GM12878 (cell line): ENCODE results near the gene SFPQ. TPM values are rescaled to one million over a fixed set of nuclear protein-coding genes. Genes with fewer than 3 reads are reported as not detected.
"Not testable (repeated sequence)": the region's sequence is repeated elsewhere in the genome, so short reads cannot be mapped to it uniquely, and the experiment has no call there.

ENCODE experiments used
- ATAC-seq: fragments of 200-7000 bp; cut with Tn5 transposase; 3 replicates; pipeline ENCODE4 v1.9.1; 2020; ENCODE audit warnings: mild to moderate bottlenecking, moderate library complexity
- BruUV-seq: library from RNA; stranded (reverse); fragments of 400-500 nt; replicated peaks from 2 replicates; lab custom pipeline; 2021; lab: Mats Ljungman, UMichigan
- CTCF ChIA-PET: fragments of 300-600 bp; sonication (Branson Sonifier 250); formaldehyde crosslinking; extraction: SDS; loops from one replicate; lab custom pipeline; 2021; ENCODE audit warnings: inconsistent platforms; lab: Yijun Ruan, JAX
- POLR2A ChIA-PET: fragments of 350-600 bp; formaldehyde crosslinking; extraction: SDS; loops from one replicate; lab custom pipeline; 2021; ENCODE audit warnings: inconsistent platforms; lab: Charles Lee
- RAD21 ChIA-PET: fragments of 300-600 bp; sonication (Branson Sonifier 250); formaldehyde crosslinking; loops from one replicate; lab custom pipeline; 2023; ENCODE audit warnings: antibody characterized with exemption; ENCODE audit not compliant: unreplicated experiment; lab: Charles Lee
- SMC1A ChIA-PET: fragments of 300-600 bp; sonication (Branson Sonifier 250); formaldehyde crosslinking; loops from one replicate; lab custom pipeline; 2023; ENCODE audit not compliant: unreplicated experiment, uncharacterized antibody; lab: Charles Lee
- DNase-seq: peaks from one replicate; pipeline ENCODE4 v3.0.0-alpha.2; 2011; ENCODE audit warnings: low read depth, low spot score
- FAIRE-seq: peaks from 3 replicates; lab custom pipeline; 2011; peaks lifted over from hg19 to GRCh38; lab: Jason Lieb, UNC
- H2AFZ ChIP-seq: 2 replicates; pipeline ENCODE4 v1.6.0; 2011; ENCODE audit warnings: low read depth, low read length, control low read depth; ENCODE audit not compliant: control insufficient read depth
- H3K27ac ChIP-seq: 2 replicates; pipeline ENCODE4 v1.5.1; 2011; ENCODE audit warnings: control low read depth; ENCODE audit not compliant: control insufficient read depth, insufficient read depth
- H3K27me3 ChIP-seq, 2 experiments: replicated peaks in 1 of 2; 2 replicates each; pipeline versions ENCODE4 v1.6.0 to v1.6.1; 2011; ENCODE audit warnings: low read length in 1 of 2; ENCODE audit not compliant: control insufficient read depth in 2 of 2, insufficient read depth in 2 of 2
- H3K36me3 ChIP-seq, 2 experiments: 2 replicates each; pipeline ENCODE4 v1.5.1; 2011; ENCODE audit warnings: low read length in 1 of 2; ENCODE audit not compliant: control insufficient read depth in 2 of 2, insufficient read depth in 2 of 2
- H3K4me1 ChIP-seq: 2 replicates; pipeline ENCODE4 v1.6.1; 2011; ENCODE audit warnings: mild to moderate bottlenecking, low read length, moderate library complexity, mixed read lengths; ENCODE audit not compliant: control insufficient read depth, insufficient read depth
- H3K4me2 ChIP-seq: 2 replicates; pipeline ENCODE4 v1.6.0; 2011; ENCODE audit warnings: control low read depth; ENCODE audit not compliant: control insufficient read depth, insufficient read depth
- H3K4me3 ChIP-seq: fragments of 200-600 bp; sonication (generic); 2 replicates; pipeline ENCODE4 v1.5.1; 2016
- H3K79me2 ChIP-seq: 2 replicates; pipeline ENCODE4 v1.6.0; 2011; ENCODE audit warnings: low read length; ENCODE audit not compliant: control insufficient read depth, insufficient read depth
- H3K9ac ChIP-seq: 2 replicates; pipeline ENCODE4 v1.8.0; 2011; ENCODE audit warnings: low read length, control low read depth, mixed read lengths; ENCODE audit not compliant: control insufficient read depth, insufficient read depth
- H3K9me3 ChIP-seq: replicated peaks from 3 replicates; pipeline ENCODE4 v1.5.1; 2011; ENCODE audit warnings: mild to moderate bottlenecking, low read length; ENCODE audit not compliant: control insufficient read depth, insufficient read depth
- H4K20me1 ChIP-seq: 2 replicates; pipeline ENCODE4 v1.6.0; 2011; ENCODE audit not compliant: control insufficient read depth, insufficient read depth
- WGBS: methylation state at CpG from one replicate; pipeline ENCODE4 v1.1.6; 2016; ENCODE audit warnings: low lambda C conversion rate; ENCODE audit not compliant: insufficient replicate concordance, insufficient coverage; ENCODE audit errors: missing lambda C conversion rate; 5-methylcytosine and 5-hydroxymethylcytosine counted together
- in situ Hi-C: fragments of 300-500 bp; cut with MboI; formaldehyde crosslinking; loops from 9 replicates; pipeline ENCODE4 v1.14.3; 2018; ENCODE audit warnings: mixed read lengths
- intact Hi-C: fragments of 100-400 bp; cut with micrococcal nuclease; formaldehyde crosslinking; loops from one replicate; pipeline ENCODE4 v1.14.2; 2022; ENCODE audit not compliant: unreplicated experiment
- polyA plus RNA-seq, 11 experiments: library from polyadenylated mRNA; depleted of rRNA in 4 of 11; unstranded in 6 of 11; stranded (reverse) in 5 of 11; fragments of >200 nt; fragmentation: Nextera tagmentation in 4 of 11; fragmentation: Illumina TruSeq in 1 of 11; extraction: Ambion mirVana in 4 of 11; extraction: Trizol in 1 of 11; gene quantifications; 1 replicate in 1 of 11; 2 replicates in 10 of 11; pipeline versions ENCODE4 v1.2.1 to v1.2.3, GENCODE V29; 2011 to 2016; ENCODE audit warnings: inconsistent platforms in 2 of 11, missing spikeins in 2 of 11, low read depth in 1 of 11
- total RNA-seq, 4 experiments: library from RNA; depleted of rRNA in 3 of 4; stranded (reverse); fragments of >200 nt in 3 of 4; fragmentation: Illumina TruSeq in 1 of 4; extraction: Trizol in 1 of 4; gene quantifications; 2 replicates each; pipeline versions ENCODE4 v1.2.1 to v1.2.3, GENCODE V29; 2013 to 2021

The SFPQ gene
- total and polyA plus RNA-seq, 10 of the 15 experiments (the other 5 are each of a cell fraction or from before 2014, with no cell fraction given) = 78.5 to 559 (median 199) TPM

GRCh38 chr1:35142728-35143127 is 50.2 kb downstream of the SFPQ start:
- H3K36me3 ChIP-seq, H3K27ac ChIP-seq, H3K4me2 ChIP-seq, H3K9ac ChIP-seq, CTCF ChIA-PET, BruUV-seq, DNase-seq, H4K20me1 ChIP-seq, FAIRE-seq, H3K4me1 ChIP-seq, H3K79me2 ChIP-seq, H3K4me3 ChIP-seq, RAD21 ChIA-PET, ATAC-seq, intact Hi-C loops, in situ Hi-C loops, H3K9me3 ChIP-seq, H2AFZ ChIP-seq, H3K27me3 ChIP-seq, POLR2A ChIA-PET: not testable (repeated sequence)
- SMC1A ChIA-PET = interaction anchor here (1.0 kb wide), 1 partner anchor 13 kb away, joined by 3 read pairs; no protein-coding TSS in a partner anchor
- WGBS = 76% methylated on average over 9 of the region's 9 CpGs

- BruUV-seq, POLR2A ChIA-PET, CTCF ChIA-PET, H3K79me2 ChIP-seq, intact Hi-C loops, RAD21 ChIA-PET, H3K36me3 ChIP-seq, in situ Hi-C loops, H3K4me2 ChIP-seq, H4K20me1 ChIP-seq, H3K4me1 ChIP-seq, DNase-seq, H3K27me3 ChIP-seq, ATAC-seq, H2AFZ ChIP-seq, H3K9ac ChIP-seq, H3K27ac ChIP-seq, H3K4me3 ChIP-seq, FAIRE-seq, H3K9me3 ChIP-seq: not testable (repeated sequence)
- SMC1A ChIA-PET = interaction anchor here (1.0 kb wide), 1 partner anchor 13 kb away, joined by 3 read pairs; no protein-coding TSS in a partner anchor
Measured at GRCh38 chr1:35142294-35142693, 50.7 kb downstream of the SFPQ start.

GRCh38 chr1:35137590-35137989 is 55.4 kb downstream of the SFPQ start:
- DNase-seq = not testable (repeated sequence)

More at GRCh38 chr1:35137590-35137989, 55.4 kb downstream of the SFPQ start:
- intact Hi-C loops, H2AFZ ChIP-seq, FAIRE-seq, POLR2A ChIA-PET, CTCF ChIA-PET, H3K4me2 ChIP-seq, H3K4me1 ChIP-seq, H3K4me3 ChIP-seq, H4K20me1 ChIP-seq, in situ Hi-C loops, H3K27me3 ChIP-seq, H3K36me3 ChIP-seq, H3K79me2 ChIP-seq, H3K9me3 ChIP-seq, H3K27ac ChIP-seq, ATAC-seq, RAD21 ChIA-PET, H3K9ac ChIP-seq, BruUV-seq, SMC1A ChIA-PET: not testable (repeated sequence)
- WGBS = 66% methylated on average over 5 of the region's 5 CpGs
